Measurements from ENCODE around the gene LEUTX. TPM values are rescaled to one million over a fixed set of nuclear protein-coding genes. Genes with fewer than 3 reads are reported as not detected.

Gene LEUTX
- total RNA-seq, 1 donor, result not detected

GRCh38 chr19:39814595-39814994, 35.9 kb downstream of the LEUTX start:
- no peak for DNase-seq (ENCODE audit: insufficient read length, low spot score, missing footprints)
- Histone ChIP-seq H3K27me3 (ENCODE audit: insufficient read depth, low read length) (no peaks in the 10 kb centered on the region), H2AFZ (ENCODE audit: low read length) (no peak overlapping the region), H3K79me2 (ENCODE audit: insufficient read depth, low read length) (no peaks in the 10 kb centered on the region), H3K36me3 (ENCODE audit: insufficient read depth, low read length) (no peaks in the 10 kb centered on the region), H3K27ac (ENCODE audit: low read depth, low read length) (no peak overlapping the region), H4K20me1 (ENCODE audit: insufficient read depth, low read length) (no peaks in the 10 kb centered on the region), H3K4me1 (ENCODE audit: insufficient read depth, low read length) (peaks cover 3% of the 10 kb centered on the region), H3K9me3 (ENCODE audit: low read depth, low read length) (no peaks in the 10 kb centered on the region), H3K4me3 (ENCODE audit: insufficient read depth, low read length) (no peak overlapping the region), H3K4me2 (ENCODE audit: insufficient read depth, low read length) (no peak overlapping the region)
- no peak for TF ChIP-seq CTCF (IDR thresholded peaks at IDR 0.05; ENCODE audit: extremely low read depth, low read depth, low read length)

- H3K4me1 ChIP-seq (ENCODE audit: insufficient read depth, low read length), result peaks cover 3% of the 10 kb centered on the region
- H2AFZ ChIP-seq (ENCODE audit: low read length), result no peak overlapping the region
- TF ChIP-seq CTCF (IDR thresholded peaks at IDR 0.05; ENCODE audit: extremely low read depth, low read depth, low read length), result no peak
- no peaks in the 10 kb centered on the region for H3K27me3 ChIP-seq (ENCODE audit: insufficient read depth, low read length)
- H3K79me2 ChIP-seq (ENCODE audit: insufficient read depth, low read length), result no peaks in the 10 kb centered on the region
- no peaks in the 10 kb centered on the region for H4K20me1 ChIP-seq (ENCODE audit: insufficient read depth, low read length)
- no peak overlapping the region for H3K4me2 ChIP-seq (ENCODE audit: insufficient read depth, low read length)
- peak; percentile 41 for DNase-seq (ENCODE audit: insufficient read length, low spot score, missing footprints)
- no peak overlapping the region for H3K27ac ChIP-seq (ENCODE audit: low read depth, low read length)
- H3K4me3 ChIP-seq (ENCODE audit: insufficient read depth, low read length), result no peak overlapping the region
- no peaks in the 10 kb centered on the region for H3K36me3 ChIP-seq (ENCODE audit: insufficient read depth, low read length)
- no peaks in the 10 kb centered on the region for H3K9me3 ChIP-seq (ENCODE audit: low read depth, low read length)
These were observed 37.8 kb downstream of the LEUTX start for GRCh38 chr19:39816287-39817048.

- TF ChIP-seq CTCF (IDR thresholded peaks at IDR 0.05; ENCODE audit: extremely low read depth, low read depth, low read length), result no peak
- no peak overlapping the region for H3K4me2 ChIP-seq (ENCODE audit: insufficient read depth, low read length)
- H3K36me3 ChIP-seq (ENCODE audit: insufficient read depth, low read length), result no peaks in the 10 kb centered on the region
These were observed 39.4 kb downstream of the LEUTX start for GRCh38 chr19:39817888-39818561.

DNA sequence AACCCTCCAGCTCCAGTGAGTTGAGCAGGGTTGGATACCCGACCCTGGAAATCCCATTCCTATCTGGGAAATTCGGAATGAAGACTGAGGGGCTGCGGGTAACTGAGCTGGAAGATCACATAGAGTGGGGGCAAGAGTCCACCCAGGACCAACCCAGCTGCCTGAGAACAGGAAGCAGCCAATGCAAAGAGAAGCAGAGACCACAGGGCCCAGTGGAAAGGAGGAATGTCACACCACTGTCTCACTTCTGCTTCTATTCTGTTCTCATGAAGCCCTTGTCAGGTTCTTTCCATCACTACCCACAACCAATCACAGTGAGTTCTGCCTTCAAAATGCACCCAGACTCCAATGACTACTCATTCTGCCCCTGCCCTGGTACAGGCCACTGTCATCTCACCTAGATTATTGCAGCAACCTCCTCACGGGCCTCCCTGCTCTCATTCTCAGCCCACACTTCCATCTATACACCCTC, 40.0 kb downstream of the LEUTX start:
- Histone ChIP-seq H3K4me3 (ENCODE audit: insufficient read depth, low read length) (no peak overlapping the region), H3K27me3 (ENCODE audit: insufficient read depth, low read length) (no peaks in the 10 kb centered on the region)

More at GRCh38 chr19:39817888-39818561, 39.4 kb downstream of the LEUTX start:
- Histone ChIP-seq H2AFZ (ENCODE audit: low read length) (no peak overlapping the region), H3K4me3 (ENCODE audit: insufficient read depth, low read length) (no peak overlapping the region), H3K79me2 (ENCODE audit: insufficient read depth, low read length) (peaks cover 4% of the 10 kb centered on the region), H3K27ac (ENCODE audit: low read depth, low read length) (no peak overlapping the region), H4K20me1 (ENCODE audit: insufficient read depth, low read length) (no peaks in the 10 kb centered on the region), H3K4me1 (ENCODE audit: insufficient read depth, low read length) (peaks cover 3% of the 10 kb centered on the region), H3K9me3 (ENCODE audit: low read depth, low read length) (no peaks in the 10 kb centered on the region), H3K27me3 (ENCODE audit: insufficient read depth, low read length) (no peaks in the 10 kb centered on the region)
- DNase-seq (ENCODE audit: insufficient read length, low spot score, missing footprints), result no peak

More for the DNA sequence above, 40.0 kb downstream of the LEUTX start:
- Histone ChIP-seq H3K27ac (ENCODE audit: low read depth, low read length) (no peak overlapping the region), H3K79me2 (ENCODE audit: insufficient read depth, low read length) (peaks cover 7% of the 10 kb centered on the region), H3K36me3 (ENCODE audit: insufficient read depth, low read length) (no peaks in the 10 kb centered on the region), H3K4me1 (ENCODE audit: insufficient read depth, low read length) (peaks cover 5% of the 10 kb centered on the region), H3K9me3 (ENCODE audit: low read depth, low read length) (no peaks in the 10 kb centered on the region), H4K20me1 (ENCODE audit: insufficient read depth, low read length) (no peaks in the 10 kb centered on the region), H3K4me2 (ENCODE audit: insufficient read depth, low read length) (no peak overlapping the region), H2AFZ (ENCODE audit: low read length) (no peak overlapping the region)
- no peak for DNase-seq (ENCODE audit: insufficient read length, low spot score, missing footprints)
- no peak for TF ChIP-seq CTCF (IDR thresholded peaks at IDR 0.05; ENCODE audit: extremely low read depth, low read depth, low read length)
